Dedifferentiated amniotic fluid mesenchymal stem cell (primary cell): Measurements from ENCODE around the gene AP1G2.
"Not testable (repeated sequence)": the region's sequence is repeated elsewhere in the genome, so short reads cannot be mapped to it uniquely, and the experiment has no call there.

Source experiments
- DNase-seq: peaks from one replicate; pipeline ENCODE4 v3.0.0-alpha.2; 2016; ENCODE audit errors: extremely low spot score

Gene AP1G2

DNA sequence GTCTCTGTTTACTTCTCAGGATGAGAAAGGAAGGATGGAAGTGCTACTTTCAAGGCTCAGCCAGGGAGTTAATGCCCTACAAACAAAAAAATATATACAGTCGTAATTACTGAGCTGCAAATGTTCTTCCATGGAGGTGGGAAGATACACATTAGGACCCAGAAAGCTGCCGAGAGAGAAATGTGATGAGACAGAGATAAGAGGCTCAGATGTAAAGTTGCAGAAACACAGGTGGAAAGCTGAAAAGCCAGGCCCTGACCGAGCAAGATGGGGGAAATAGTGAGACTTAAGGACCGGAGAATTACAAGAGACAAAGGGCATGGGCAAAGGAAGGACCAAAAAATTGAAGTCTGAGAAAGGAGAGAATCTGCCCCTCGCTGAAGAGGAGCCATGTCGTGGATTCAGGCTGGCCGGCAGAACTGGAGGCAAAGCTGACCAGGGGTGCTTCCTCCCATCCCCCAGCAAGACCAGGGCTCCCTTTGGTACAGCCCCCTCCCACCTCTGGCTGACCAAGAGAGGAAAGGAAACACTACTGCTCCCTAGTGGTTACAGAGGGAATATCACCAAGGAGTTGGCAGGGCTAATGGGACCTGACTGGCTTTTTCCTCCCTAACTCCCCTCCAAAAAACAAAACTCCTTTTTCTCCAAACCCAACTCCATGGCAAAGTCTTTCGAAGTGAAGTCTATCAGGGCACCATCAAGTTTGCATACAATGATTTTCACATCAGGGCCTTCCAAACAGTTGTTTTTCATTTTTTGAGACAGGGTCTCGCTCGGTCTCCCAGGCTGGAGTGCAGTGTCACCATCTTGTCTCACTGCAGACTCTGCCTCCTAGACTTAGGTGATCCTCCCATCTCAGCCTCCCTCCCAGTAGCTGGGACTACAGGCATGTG lies 28.1 kb downstream of the AP1G2 start:
- DNase-seq, result no peak

DNA sequence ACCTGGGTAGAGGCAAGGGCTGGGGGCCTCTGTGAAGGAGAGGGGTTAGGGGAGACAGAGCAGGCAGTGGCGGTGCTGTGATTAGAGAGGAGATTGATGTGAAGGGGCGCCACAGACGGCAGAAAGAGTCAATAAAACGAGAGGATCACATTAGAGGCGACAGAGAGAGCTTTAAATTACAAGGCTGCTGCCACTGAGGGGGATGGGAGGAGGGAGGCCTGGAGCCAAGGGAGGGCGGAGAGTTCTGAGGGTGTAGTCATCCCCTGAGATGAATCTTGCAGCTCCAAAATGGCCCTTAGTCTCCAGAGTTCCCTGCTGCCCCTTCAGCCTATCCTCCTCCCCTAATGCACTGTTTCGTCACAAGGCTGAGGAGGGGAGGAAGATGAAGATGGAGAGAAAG lies 28.8 kb downstream of the AP1G2 start:
- no peak for DNase-seq

DNA sequence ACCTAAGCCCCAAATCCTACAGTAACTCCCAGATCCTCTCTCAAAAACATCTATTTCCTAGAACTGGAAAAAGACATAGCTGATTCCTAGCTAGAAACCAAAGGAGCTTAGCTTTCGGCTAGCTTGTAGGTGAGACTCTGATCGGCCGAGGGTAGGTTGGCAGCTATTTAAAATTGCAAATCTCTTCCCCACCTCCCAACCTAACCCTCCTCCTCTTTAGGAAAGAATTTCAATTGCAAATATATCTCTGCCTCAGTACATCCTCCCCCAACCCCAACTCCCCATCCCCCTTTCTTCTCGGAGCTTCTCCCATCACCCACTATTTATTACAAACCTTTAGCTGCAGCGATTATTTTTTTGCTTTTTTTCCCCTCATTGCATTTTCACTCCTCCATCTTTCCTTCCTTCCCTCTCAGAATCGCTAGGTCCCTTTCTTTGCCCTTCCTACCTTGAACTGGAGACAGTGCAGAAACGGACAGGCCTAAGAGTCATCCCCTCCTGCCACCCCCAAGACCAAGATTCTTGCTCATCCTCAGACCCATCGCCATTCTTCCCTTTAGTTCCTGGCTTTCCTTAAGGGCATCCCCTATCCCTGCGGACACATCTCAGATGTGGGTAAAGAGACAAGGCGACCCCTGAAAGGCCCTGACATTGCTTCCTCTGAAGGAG lies 29.4 kb downstream of the AP1G2 start:
- DNase-seq, result no peak

DNA sequence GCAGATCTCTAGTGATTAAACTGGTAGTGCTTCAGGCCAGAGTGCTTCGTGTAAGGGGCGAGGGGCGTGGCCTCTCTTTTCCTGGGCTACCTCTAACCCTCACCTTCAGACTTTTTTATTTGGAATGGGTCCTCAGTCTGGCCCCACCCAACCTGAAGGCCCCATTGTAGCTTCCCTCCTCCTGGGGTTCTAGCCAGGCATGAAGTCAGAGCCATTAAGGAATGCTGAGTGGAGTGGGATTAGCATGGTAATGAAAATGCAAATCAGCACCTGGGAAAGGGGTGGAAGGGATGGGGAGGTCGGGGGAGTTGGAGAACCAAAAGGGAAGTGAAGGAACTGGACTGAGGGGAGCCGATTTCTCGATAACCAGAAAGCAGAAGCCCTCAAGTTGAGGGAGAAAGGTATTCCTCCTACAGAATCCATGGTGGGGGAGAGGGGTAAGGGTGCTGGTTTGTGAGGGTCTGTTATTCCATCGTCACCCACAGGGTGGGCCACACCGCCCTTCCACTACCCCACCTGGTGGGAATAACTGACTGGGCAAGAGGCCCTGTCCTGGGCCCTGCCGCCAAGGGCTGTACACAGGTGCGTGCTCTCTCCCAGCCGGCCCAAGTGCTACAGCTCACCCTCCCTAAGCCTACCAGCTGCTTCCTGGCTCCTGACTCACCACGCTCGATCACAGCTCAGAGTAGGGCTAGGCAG lies 30.1 kb downstream of the AP1G2 start:
- no peak for DNase-seq

DNA sequence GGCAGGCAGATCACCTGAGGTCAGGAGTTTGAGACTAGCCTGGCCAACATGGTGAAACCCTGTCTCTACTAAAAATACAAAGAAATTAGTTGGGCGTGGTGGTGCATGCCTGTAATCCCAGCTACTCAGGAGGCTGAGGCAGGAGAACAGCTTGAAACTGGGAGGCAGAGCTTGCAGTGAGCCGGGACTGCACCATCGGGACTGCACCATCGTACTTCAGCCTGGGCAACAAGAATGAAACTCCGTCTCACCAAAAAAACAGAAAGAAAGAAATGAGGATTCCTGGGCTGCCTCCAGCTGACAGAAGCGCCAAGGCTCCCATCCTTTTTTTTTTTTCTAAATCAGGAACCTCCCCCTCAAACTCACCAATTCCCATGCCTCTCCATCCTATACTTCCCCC lies 30.7 kb downstream of the AP1G2 start:
- DNase-seq, result not testable (repeated sequence)

DNA sequence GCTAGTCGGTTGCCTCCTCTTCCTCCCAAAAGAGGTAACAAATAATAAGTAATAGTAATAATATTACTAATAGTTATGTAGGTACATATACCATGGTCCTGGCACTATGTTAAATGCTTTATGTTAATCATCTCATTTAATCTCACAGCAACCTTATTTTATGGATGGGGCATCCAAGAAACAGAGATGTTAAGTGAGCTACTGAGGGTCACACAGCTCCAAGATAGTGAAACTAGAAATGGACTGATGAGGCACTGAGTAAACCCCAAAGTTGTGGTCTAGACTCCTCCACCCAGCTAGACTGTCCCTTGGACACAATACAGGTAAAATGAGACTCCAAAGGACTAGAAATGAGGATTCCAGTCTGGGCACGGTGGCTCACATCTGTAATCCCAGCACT lies 31.1 kb downstream of the AP1G2 start:
- DNase-seq, result no peak

DNA sequence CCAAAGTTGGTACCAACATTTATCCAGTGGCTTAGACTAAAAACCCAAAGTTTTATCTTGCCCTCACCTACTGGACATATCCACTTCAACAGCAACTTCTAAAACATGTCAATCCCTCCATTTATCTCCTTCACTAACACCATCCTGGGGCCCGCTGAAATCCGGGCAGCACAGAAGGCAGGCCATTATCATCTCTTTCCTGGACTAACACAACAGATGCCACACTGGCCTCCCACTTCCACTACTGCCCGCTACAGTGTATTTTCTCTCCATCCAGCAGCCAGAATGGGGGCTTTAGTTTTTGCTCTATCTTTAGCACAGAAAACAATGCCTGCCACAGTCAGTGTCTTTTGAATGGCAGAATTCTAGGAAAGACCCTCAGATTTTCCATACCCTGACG lies 31.6 kb downstream of the AP1G2 start:
- no peak for DNase-seq

DNA sequence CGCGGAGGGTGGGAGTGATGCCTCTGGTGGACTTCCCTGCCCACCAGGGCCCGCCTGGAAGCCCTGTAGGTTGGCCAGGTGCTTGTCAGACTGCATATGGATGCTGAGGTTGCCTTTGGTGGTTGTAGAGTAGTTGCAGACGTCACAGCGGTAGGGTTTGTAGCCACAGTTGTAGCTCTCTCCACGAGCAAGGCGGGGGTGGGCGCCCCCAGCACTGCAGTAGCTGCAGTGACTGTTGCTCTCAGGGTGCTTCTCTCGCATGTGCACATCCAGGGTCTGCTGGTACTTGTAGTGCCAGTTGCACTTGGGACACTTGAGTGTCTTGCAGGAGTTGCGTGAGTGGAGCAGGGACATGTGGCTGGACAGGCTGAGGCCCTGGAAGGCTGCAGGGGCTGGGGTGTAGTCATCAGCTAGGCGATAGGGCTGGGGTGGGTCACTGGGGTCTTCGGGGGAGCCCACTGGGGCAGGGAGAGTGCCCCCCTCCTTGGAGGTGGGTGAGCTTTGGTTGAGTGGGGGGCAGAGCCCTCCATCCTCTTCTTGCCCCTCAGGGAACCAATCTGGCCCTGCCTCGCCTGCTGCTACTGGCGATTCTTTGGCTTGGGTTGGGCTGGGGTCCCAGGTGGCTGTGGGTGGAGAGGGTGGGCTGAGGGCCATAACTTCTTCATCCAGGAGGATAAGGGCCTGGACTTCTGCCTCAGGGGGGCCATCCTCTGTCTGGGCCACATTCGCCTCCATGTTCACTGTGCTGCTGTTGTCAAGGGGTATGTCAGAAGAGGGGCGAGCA lies 33.7 kb downstream of the AP1G2 start:
- no peak for DNase-seq

DNA sequence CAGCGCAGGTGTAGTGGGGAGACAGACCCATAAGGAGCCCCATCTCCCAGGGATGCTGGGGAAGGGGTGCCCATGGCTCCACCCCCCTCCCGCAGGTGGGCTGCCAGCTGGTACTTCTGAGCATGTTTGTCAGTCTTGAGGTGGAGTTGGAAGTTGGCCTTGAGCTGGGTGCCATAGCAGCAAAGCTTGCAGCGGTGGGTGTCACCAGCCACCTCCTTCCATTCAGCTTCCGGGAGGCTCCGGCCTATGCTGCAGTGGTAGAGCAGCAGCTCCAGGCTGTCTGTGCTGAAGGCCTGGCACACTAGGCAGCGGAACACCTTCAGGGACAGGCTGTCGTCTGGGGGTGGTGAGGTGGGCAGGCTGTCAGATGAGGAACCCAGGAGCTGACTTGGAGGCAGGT lies 34.9 kb downstream of the AP1G2 start:
- no peak for DNase-seq

DNA sequence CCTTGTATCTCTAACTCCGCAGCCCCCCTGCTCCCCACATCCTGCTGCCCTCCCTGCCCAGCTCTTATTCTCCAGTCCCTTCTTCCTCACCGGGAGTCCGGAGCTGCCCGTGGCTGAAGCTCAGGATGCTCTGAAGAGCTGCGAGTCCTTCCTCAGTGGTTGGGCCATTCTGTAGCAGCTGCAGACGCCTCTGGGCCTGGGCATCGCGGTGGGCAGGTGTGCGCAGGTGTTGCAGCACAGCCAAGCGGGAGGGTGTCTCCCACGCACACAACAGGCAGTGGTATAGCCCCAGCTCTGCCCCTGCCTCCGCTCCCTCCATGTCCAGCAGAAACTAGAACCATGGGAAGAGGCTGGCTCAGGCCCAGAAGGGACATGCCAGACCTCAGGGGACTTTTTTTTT lies 36.2 kb downstream of the AP1G2 start:
- DNase-seq, result no peak

DNA sequence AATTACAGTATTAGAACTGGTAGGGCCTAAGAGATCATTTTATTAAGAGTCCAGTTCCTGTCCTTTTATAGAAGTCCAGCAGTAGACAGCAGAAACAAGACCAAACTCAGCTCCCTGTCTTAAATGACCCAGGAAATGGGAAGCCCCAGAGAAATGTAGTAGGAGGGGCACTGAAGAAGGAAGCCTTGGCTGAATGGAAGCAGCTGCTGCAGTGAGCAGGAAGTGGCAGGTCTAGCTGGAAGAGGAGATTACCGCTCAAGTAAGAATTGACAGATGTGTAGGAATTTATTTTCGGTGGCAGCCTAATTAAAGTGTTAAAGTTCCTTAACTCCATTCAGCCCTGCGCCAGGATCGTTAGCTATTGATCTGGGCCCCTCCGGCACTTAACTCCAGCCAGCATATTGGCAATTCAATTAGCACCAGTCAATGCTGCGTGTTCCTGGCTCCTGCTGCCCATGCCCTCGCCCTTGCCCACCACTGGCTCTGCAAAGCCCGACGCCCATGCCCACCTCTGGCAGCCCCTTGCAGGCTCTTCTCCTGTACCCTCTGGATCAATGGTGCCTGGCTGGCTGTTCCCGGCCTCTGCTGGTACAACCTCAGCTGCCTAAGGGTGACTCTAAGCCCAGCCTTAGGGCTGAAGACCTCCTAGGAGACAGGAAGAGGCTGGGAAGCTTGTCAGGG lies 37.1 kb downstream of the AP1G2 start:
- no peak for DNase-seq

DNA sequence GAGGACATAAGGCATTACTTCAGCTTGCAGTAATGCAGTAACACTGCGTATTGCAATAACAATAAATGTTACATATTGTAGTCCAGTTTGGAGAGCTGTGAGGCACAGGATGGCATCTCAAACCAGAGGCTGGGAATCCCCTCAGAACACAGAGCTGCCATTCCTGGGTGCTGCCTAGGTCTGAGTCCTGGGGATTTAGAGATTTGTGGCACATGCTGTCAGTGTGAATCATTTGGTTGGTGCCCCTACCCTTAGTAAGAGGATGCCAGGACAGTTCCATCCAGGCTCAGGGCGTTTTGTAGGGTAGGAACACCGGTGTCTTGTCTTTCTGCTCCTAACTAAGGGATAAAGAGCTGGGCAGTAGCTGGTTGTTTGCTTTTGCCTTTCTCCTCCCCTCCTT lies 38.6 kb downstream of the AP1G2 start:
- no peak for DNase-seq

DNA sequence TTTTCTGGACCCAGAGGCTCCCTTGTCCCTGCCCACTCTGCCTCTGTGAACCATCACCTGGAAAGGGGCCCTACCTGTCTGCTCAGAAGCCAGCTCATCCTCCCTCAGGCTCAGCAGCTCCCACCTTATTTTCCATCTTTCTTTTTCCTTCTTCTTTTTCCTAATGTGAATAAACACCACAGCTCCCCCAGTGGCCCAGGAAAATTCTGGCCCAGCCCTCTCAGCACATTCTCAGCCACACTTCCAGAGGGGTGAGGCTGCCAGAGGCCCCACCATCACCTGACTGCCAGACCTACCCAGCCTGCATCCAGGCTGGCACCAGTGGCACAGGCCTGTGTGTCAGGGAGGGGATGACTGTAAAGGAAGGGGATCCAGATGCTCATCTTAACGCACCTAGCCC lies 39.0 kb downstream of the AP1G2 start:
- DNase-seq, result no peak

DNA sequence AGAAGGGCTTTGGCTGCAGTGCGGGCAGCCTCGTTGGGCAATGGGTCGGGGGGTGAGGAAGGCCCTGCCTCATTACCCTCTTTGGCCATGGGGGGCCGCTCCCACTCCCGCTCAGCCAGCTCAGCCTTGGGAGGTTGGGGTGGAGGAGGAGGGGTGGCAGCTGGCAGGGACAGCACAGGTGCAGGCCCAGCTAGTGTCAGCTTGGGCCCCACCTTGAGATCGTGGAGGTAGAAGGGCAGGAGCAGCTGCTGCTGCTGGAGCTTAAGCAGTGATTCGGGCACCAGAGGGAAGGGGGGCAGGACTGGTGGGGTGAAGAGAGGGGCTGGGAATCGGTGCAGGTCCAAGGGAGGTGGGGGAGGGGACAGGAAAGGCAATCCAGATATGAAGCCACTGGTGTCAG lies 42.0 kb downstream of the AP1G2 start:
- no peak for DNase-seq

DNA sequence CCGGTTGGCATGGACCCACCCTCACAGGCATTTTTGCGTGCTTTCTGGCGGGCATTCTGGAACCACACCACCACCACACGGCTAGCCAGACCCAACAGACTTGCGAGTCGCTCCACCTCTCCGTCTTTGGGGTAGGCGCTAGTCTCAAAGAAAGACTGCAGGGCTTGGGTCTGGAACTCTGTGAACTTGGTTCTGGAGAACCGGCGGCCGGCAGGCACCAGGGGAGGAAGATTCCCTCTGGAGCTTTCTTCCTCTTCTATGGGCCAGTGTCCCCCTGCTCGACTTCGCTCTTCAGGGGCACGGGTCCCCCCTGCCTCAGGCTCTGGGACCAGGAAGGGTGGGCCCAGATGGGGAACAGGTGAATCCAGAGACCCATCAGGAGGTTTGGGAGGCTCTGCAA lies 42.6 kb downstream of the AP1G2 start:
- no peak for DNase-seq

DNA sequence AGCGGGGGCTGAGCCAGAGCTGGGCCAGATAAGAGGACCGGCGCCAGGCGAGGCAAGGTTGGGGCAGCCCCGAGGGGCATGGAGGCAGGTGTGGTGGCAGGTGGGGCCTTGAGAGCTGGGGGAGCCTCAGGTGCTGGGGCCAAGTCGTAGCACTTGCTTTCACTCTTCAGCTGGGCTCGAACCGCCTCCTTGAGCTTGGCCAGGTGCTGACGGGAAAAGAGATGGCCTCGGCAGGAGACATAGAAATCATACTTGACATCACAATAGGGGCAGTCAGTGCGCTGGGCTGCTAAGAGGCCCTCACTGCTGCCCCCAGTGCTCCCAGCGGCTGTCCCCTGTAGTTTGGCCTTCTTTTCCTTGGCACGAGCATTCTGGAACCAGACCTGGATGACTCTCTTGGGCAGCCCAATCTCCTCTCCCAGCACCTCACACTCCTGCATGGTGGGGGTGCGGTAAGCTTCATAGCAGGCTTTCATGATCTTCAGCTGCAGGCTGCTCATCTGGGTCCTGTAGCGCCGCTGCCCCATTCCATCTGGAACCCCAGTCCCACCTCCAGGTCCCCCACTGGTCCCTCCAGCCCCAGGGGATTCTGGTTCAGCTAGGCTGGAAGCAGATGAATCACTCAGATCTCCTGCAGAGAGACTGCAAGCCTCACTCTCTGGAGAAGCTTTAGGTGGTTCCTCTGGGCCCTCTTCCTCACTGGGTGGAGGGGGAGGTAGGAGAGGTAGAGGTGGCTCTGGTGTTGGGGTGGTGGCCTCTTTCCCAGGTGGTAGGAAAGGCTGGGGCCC lies 44.2 kb downstream of the AP1G2 start:
- DNase-seq, result no peak

DNA sequence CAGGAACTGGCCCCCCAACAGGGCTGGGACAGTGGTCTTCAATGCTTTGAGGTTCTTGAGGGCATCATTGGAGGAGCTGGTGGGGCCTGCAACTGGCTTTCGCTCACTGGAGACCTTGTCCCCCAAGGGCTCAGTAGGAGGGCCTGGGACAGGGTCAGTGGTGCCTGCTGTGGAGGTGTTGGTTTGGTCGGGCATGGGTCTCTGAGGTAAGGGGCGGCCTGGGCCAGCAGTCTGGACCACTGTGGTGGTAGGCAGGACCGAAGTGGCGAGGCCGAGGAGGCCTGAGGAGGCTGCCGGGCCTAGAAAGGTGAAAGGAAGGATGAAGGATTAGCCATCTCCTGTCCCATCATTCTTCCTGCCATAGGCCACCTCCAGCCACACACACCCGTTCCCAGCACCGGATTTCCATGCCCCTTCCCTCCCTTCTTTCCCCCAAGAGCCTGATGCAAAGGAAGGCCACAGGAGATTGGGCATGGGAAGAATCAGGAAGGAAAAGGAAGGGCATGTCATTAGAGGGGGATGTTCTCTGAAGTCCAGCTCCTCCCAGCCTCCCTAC lies 44.9 kb downstream of the AP1G2 start:
- no peak for DNase-seq

DNA sequence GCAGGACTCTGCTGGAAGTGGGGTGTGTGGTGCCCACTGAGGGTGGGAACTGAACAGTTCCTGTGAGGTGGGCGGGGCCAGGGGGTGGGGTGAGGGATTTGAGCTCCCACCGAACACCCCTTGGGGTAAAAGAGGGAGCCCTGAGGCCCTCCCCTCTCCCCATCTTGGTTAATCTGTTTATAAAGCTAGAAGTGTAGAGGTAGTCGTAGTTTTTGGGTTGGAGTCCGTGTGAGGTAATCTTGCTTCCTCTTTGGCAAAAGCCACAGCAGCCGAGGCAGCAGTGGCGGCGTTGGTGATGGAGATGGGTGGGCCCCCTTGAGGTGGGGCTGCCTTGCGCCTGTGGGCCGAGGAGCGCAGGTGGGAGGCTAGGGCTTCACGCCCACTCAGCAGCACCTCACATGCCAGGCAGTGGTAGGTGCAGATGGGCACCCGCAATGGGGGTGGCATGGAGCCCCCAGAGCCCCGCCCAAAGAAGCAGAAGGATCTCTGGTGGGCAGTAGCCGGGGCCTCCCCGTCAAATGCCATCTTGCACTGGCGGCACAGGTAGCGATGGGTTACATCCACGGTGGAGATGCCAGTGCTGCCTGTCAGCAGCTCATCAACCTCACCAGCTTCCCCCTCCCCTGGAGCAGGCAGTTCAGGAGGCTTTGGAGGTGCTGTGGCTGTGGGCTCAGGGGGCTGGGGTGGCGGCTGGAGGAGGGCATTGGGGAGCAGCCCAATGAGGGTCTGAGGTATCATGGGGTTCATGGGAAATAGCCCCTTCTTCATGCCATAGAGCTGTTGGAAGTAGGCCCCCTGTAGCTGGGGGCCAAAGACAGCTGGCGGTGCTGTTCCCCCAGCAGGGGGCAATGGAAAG lies 45.6 kb downstream of the AP1G2 start:
- no peak for DNase-seq

DNA sequence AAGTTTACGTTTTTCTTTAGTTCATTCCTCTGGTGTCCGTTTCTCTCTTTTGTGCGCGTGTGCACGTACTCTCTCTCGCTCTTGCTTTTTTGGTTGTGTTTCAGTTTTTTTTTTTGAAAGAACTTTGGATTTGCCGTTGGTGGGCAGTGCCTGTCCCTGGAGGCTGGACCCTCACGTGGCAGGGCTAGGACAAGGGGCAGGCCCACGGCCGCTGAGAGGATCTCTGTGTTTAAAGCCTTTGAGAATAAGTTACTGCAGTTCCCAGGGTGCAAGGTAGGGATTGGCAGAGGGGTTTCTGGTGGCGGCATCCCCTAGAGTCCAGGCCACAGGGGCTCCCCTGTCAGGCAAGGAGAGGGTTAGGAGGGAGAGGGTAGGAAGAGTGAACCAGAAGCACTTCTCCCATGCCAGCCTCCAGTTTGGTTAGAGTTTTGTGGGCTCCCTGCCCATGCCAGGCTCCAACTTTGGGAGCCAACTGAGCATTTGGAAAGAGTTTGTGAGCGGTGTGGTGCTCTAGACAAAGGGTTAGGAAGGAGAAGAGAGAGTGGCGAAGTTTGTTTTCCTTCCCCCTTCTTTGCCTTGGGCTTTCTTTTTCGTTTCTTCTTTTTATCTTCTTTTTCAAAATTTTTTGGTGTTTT lies 46.6 kb downstream of the AP1G2 start:
- no peak for DNase-seq
